Mesenchymal stem cell (in vitro differentiated cells and primary cell): ENCODE measurements around the gene AURKB. TPM values are rescaled to one million over a fixed set of nuclear protein-coding genes. Genes with fewer than 3 reads are reported as not detected.

Experiments used
- DNase-seq: peaks from one replicate; pipeline ENCODE4 v3.0.0-alpha.2; 2013
- H2AFZ ChIP-seq: one replicate; pipeline ENCODE4 v1.6.1; 2013; ENCODE audit warnings: low read depth, mild to moderate bottlenecking, control low read depth, inconsistent platforms, low read length, moderate library complexity
- H2AK5ac ChIP-seq: 2 replicates; pipeline ENCODE4 v1.6.1; 2013; ENCODE audit warnings: low read length, moderate library complexity, mild to moderate bottlenecking, inconsistent platforms; ENCODE audit not compliant: severe bottlenecking
- H2BK120ac ChIP-seq: one replicate; pipeline ENCODE4 v1.6.1; 2013; ENCODE audit warnings: low read depth, mild to moderate bottlenecking, inconsistent platforms, low read length, moderate library complexity
- H2BK12ac ChIP-seq, 2 experiments: one replicate each; pipeline ENCODE4 v1.6.1; 2013; ENCODE audit warnings: inconsistent platforms in 2 of 2, low read length in 2 of 2, mild to moderate bottlenecking in 2 of 2, moderate library complexity in 2 of 2, control low read depth in 1 of 2
- H2BK15ac ChIP-seq: one replicate; pipeline ENCODE4 v1.6.1; 2013; ENCODE audit warnings: mild to moderate bottlenecking, low read depth, inconsistent platforms; ENCODE audit not compliant: poor library complexity, severe bottlenecking
- H2BK5ac ChIP-seq: 2 replicates; pipeline ENCODE4 v1.6.1; 2013; ENCODE audit warnings: low read depth, mild to moderate bottlenecking, low read length, control low read depth, inconsistent platforms; ENCODE audit not compliant: poor library complexity, severe bottlenecking
- H3K14ac ChIP-seq, 2 experiments: one replicate each; pipeline ENCODE4 v1.6.1; 2013; ENCODE audit warnings: inconsistent platforms in 2 of 2, low read length in 2 of 2, control low read depth in 1 of 2, mild to moderate bottlenecking in 1 of 2, moderate library complexity in 1 of 2
- H3K18ac ChIP-seq, 2 experiments: one replicate each; pipeline ENCODE4 v1.6.1; 2013; ENCODE audit warnings: inconsistent platforms in 2 of 2, low read length in 2 of 2, control low read depth in 1 of 2, low read depth in 1 of 2, mild to moderate bottlenecking in 1 of 2
- H3K23ac ChIP-seq, 2 experiments: one replicate each; pipeline ENCODE4 v1.6.1; 2013; ENCODE audit warnings: inconsistent platforms in 2 of 2, low read length in 2 of 2, mild to moderate bottlenecking in 2 of 2, moderate library complexity in 2 of 2, control low read depth in 1 of 2
- H3K27ac ChIP-seq: 2 replicates; pipeline ENCODE4 v1.5.1; 2013; ENCODE audit warnings: mild to moderate bottlenecking, moderate library complexity, low read length, control low read depth, inconsistent platforms; ENCODE audit not compliant: poor library complexity, severe bottlenecking
- H3K27me3 ChIP-seq, 2 experiments: 2 replicates each; pipeline versions ENCODE4 v1.6.1 to v1.7.0; 2013; ENCODE audit warnings: low read length in 2 of 2, mild to moderate bottlenecking in 2 of 2, moderate library complexity in 2 of 2, control low read depth in 1 of 2, inconsistent platforms in 1 of 2; ENCODE audit not compliant: control insufficient read depth in 1 of 2, insufficient read depth in 1 of 2
- H3K36me3 ChIP-seq, 2 experiments: 2 replicates each; pipeline versions ENCODE4 v1.6.1 to v1.7.0; 2013; ENCODE audit warnings: low read length in 2 of 2, control low read depth in 1 of 2, inconsistent platforms in 1 of 2, low read depth in 1 of 2, mild to moderate bottlenecking in 1 of 2; ENCODE audit not compliant: insufficient read depth in 2 of 2, control insufficient read depth in 1 of 2
- H3K4ac ChIP-seq, 2 experiments: one replicate each; pipeline ENCODE4 v1.6.1; 2013; ENCODE audit warnings: inconsistent platforms in 2 of 2, low read length in 2 of 2, mild to moderate bottlenecking in 2 of 2, moderate library complexity in 2 of 2, control low read depth in 1 of 2, low read depth in 1 of 2
- H3K4me1 ChIP-seq: 2 replicates; pipeline ENCODE4 v1.6.1; 2013; ENCODE audit warnings: low read depth, low read length, control low read depth; ENCODE audit not compliant: control insufficient read depth, insufficient read depth
- H3K4me2 ChIP-seq: 2 replicates; pipeline ENCODE4 v1.6.1; 2013; ENCODE audit warnings: low read length, mild to moderate bottlenecking, inconsistent platforms; ENCODE audit not compliant: poor library complexity, severe bottlenecking
- H3K4me3 ChIP-seq, 2 experiments: 2 replicates each; pipeline versions ENCODE4 v1.5.1 to v1.7.0; 2013; ENCODE audit warnings: low read length in 2 of 2, mild to moderate bottlenecking in 2 of 2, control low read depth in 1 of 2, low read depth in 1 of 2; ENCODE audit not compliant: insufficient read depth in 1 of 2
- H3K79me1 ChIP-seq: replicated peaks from 2 replicates; pipeline ENCODE4 v1.6.1; 2013; ENCODE audit warnings: mild to moderate bottlenecking, control low read depth, low read length, inconsistent platforms; ENCODE audit not compliant: poor library complexity, severe bottlenecking
- H3K9ac ChIP-seq: 2 replicates; pipeline ENCODE4 v1.7.0; 2013; ENCODE audit warnings: mild to moderate bottlenecking, low read length, moderate library complexity
- H3K9me3 ChIP-seq: 2 replicates; pipeline ENCODE4 v1.7.0; 2013; ENCODE audit warnings: mild to moderate bottlenecking, low read length; ENCODE audit not compliant: control insufficient read depth
- H4K8ac ChIP-seq: one replicate; pipeline ENCODE4 v1.6.1; 2013; ENCODE audit warnings: inconsistent platforms, mild to moderate bottlenecking, low read length, moderate library complexity
- H4K91ac ChIP-seq: one replicate; pipeline ENCODE4 v1.6.1; 2013; ENCODE audit warnings: mild to moderate bottlenecking, low read length, inconsistent platforms
- WGBS: methylation state at CpG from one replicate; pipeline ENCODE4 v1.1.7; 2013; ENCODE audit warnings: mixed read lengths; 5-methylcytosine and 5-hydroxymethylcytosine counted together
- polyA plus RNA-seq, 2 experiments: library from polyadenylated mRNA; stranded (reverse); fragments of 200-250 nt; gene quantifications; one replicate each; pipeline ENCODE4 v1.2.3, GENCODE V29; 2013

The AURKB gene
- 11.5 TPM for polyA plus RNA-seq (2013, experiment 1 of 2)
- 11.0 TPM for polyA plus RNA-seq (2013, experiment 2 of 2)

DNA sequence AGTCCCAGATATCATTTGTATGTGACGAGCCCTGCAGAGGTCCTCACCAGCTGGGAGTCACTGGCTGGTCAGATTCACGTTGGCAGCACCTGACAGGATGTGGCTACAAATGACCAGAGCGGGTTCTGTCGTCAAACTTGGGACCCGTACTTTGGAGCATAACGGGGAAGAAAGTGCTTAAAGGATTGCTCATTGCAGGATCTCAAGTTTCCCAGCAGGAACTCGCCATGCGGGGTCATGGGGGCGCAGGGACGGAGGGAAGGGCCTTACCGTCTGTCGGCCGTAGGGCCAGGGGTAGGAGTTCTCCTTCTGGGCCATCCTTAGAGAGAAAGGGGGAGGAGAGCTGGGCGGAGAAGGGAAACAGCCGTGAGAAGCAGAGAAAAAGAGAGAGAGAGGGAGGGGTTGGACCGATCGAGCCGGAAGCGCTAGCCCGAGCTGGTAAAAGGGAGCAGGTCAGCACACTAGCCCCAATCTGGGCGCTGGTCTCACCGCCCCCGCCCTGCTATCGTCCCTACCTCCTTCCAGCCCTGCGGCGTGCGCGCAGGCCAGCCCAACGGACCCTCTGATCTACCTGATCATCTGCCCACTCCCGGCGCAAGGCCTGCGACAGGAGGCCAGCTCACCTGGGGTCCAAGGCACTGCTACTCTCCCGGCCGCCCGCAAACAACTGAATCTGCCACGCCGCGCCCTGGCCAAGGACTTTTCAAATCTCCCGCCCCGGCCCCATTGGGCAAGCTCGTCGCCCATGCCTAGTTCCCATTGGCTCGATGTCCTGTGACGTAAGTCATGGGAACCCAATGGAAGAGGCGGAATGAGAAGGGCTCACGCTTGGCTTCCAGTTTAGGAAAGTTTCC lies at the start of gene AURKB:
TSS of gene AURKB (minus strand) at position 669 of the 854 bp plus-strand sequence. CDS start at position 318, 351 bp downstream.
- Histone ChIP-seq H3K14ac (no peak within 1 kb of the TSS), H2AFZ (no peak within 1 kb of the TSS), H4K91ac (peak within 1 kb of the TSS; percentile 90), H3K27ac (peak within 1 kb of the TSS; percentile 65), H3K4me1 (peaks cover 5% of the 10 kb centered on the region), H3K9me3 (no peaks in the 10 kb centered on the region), H2BK12ac (no peak within 1 kb of the TSS), H3K4me3 (peak within 1 kb of the TSS; percentile 72 to 89), H3K18ac (peak within 1 kb of the TSS; percentile 75 to 78), H3K4me2 (peak within 1 kb of the TSS; percentile 99), H3K23ac (no peak within 1 kb of the TSS), H2BK15ac (no peak within 1 kb of the TSS), H2BK120ac (peak within 1 kb of the TSS; percentile 30), H3K27me3 (no peaks in the 10 kb centered on the region), H3K4ac (no peak within 1 kb of the TSS), H3K79me1 (peaks cover 10% of the 10 kb centered on the region), H4K8ac (peak within 1 kb of the TSS; percentile 69), H3K36me3 (peaks cover 0 to 6% of the 10 kb centered on the region in 2 experiments), H3K9ac (peak within 1 kb of the TSS; percentile 87), H2BK5ac (no peak within 1 kb of the TSS), H2AK5ac (no peak within 1 kb of the TSS)
- DNase-seq, result peak; percentile 97
- WGBS, result under 1% methylated on average over 43 of the region's 46 CpGs

DNA sequence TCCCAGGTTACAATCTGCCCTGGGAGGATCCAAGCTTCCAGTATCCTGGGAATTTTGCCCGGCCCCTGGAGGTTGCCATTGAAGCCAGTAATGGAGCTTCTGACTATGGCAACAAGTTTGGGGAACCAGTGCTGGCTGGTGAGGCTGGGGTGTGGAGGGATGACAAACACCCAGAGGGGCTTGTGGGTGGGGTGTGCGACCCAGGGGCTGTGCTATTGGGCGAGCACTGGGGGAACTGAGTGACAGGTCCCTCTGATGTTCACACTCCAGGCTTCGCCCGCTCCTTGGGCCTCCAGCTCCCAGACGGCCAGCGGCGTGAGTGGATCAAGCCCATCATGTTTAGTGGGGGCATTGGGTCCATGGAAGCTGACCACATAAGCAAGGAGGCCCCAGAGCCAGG lies 47.4 kb upstream of the AURKB start:
- Histone ChIP-seq H3K27ac (no peak overlapping the region), H2BK12ac (no peak overlapping the region), H3K4me3 (no peak overlapping the region), H3K18ac (no peak overlapping the region), H3K4ac (no peak overlapping the region), H2BK120ac (no peak overlapping the region), H3K36me3 (peaks cover 48 to 68% of the 10 kb centered on the region in 2 experiments), H2BK15ac (no peak overlapping the region), H4K91ac (no peak overlapping the region), H3K4me2 (no peak overlapping the region), H2AK5ac (no peak overlapping the region), H3K9me3 (no peaks in the 10 kb centered on the region), H2AFZ (no peak overlapping the region), H3K27me3 (no peaks in the 10 kb centered on the region), H4K8ac (no peak overlapping the region), H3K4me1 (no peaks in the 10 kb centered on the region), H3K9ac (no peak overlapping the region), H3K23ac (no peak overlapping the region), H2BK5ac (no peak overlapping the region), H3K14ac (no peak overlapping the region), H3K79me1 (peaks cover 14% of the 10 kb centered on the region)
- no peak for DNase-seq
- WGBS, result 95% methylated on average over 8 of the region's 8 CpGs

DNA sequence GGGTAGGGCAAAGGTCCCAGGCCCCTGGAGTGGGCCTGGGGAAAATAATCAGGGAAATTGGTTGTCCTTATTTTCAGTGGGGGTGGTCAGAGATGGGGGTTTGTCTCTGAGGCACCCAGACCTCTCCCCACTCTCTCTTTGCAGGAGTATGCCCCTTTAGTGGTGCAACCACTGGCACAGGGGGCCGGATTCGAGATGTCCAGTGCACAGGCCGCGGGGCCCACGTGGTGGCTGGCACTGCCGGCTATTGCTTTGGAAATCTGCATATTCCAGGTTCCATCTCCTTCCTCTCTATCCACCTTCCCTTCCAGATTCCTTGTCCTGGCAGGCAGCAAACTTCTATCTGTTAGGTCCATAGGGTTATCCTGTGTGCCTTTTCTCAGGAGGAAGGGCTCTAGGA lies 46.3 kb upstream of the AURKB start:
- H4K91ac ChIP-seq, result no peak overlapping the region
- no peak overlapping the region for H3K18ac ChIP-seq
- no peaks in the 10 kb centered on the region for H3K4me1 ChIP-seq
- no peak overlapping the region for H2BK120ac ChIP-seq
- H3K27me3 ChIP-seq, result no peaks in the 10 kb centered on the region
- no peak overlapping the region for H4K8ac ChIP-seq
- H3K4me2 ChIP-seq, result no peak overlapping the region
- H3K9ac ChIP-seq, result no peak overlapping the region
- no peak overlapping the region for H3K4ac ChIP-seq
- no peak overlapping the region for H2AK5ac ChIP-seq
- H2BK15ac ChIP-seq, result no peak overlapping the region
- H2BK12ac ChIP-seq, result no peak overlapping the region
- H3K79me1 ChIP-seq, result peaks cover 15% of the 10 kb centered on the region
- H3K14ac ChIP-seq, result no peak overlapping the region
- no peak overlapping the region for H3K23ac ChIP-seq
- no peak for DNase-seq
- H2AFZ ChIP-seq, result no peak overlapping the region
- H3K36me3 ChIP-seq, result peaks cover 41 to 57% of the 10 kb centered on the region in 2 experiments
- no peak overlapping the region for H3K4me3 ChIP-seq
- no peak overlapping the region for H3K27ac ChIP-seq
- no peak overlapping the region for H2BK5ac ChIP-seq
- no peaks in the 10 kb centered on the region for H3K9me3 ChIP-seq
- WGBS, result 100% methylated on average over 4 of the region's 6 CpGs

DNA sequence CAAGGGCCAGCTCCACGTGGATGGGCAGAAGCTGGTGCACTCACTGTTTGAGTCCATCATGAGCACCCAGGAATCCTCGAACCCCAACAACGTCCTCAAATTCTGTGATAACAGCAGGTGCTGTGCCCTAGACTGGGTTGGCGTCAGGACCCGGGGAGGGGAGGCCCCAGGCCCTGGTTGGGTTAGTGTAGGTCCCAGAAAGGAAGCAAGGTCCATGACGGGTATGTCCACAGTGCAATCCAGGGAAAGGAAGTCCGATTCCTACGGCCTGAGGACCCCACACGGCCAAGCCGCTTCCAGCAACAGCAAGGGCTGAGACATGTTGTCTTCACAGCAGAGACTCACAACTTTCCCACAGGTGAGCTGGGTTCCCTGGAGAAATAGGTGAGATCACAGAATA lies 45.9 kb upstream of the AURKB start:
- DNase-seq, result no peak
- H3K23ac ChIP-seq, result no peak overlapping the region
- 94% methylated on average over 10 of the region's 10 CpGs for WGBS
- H4K8ac ChIP-seq, result no peak overlapping the region
- H3K14ac ChIP-seq, result no peak overlapping the region
- no peak overlapping the region for H4K91ac ChIP-seq
- no peak overlapping the region for H3K4me3 ChIP-seq
- no peak overlapping the region for H2BK120ac ChIP-seq
- no peak overlapping the region for H2AK5ac ChIP-seq
- no peak overlapping the region for H3K9ac ChIP-seq
- no peak overlapping the region for H3K4me2 ChIP-seq
- H3K27me3 ChIP-seq, result no peaks in the 10 kb centered on the region
- no peak overlapping the region for H3K4ac ChIP-seq
- no peak overlapping the region for H2BK15ac ChIP-seq
- peaks cover 17% of the 10 kb centered on the region for H3K79me1 ChIP-seq
- H3K4me1 ChIP-seq, result no peaks in the 10 kb centered on the region
- H3K36me3 ChIP-seq, result peaks cover 38 to 53% of the 10 kb centered on the region in 2 experiments
- no peak overlapping the region for H2BK5ac ChIP-seq
- H3K18ac ChIP-seq, result no peak overlapping the region
- no peaks in the 10 kb centered on the region for H3K9me3 ChIP-seq
- no peak overlapping the region for H3K27ac ChIP-seq
- no peak overlapping the region for H2AFZ ChIP-seq
- no peak overlapping the region for H2BK12ac ChIP-seq
